ENCODE measurements around the gene ZNF750. TPM values are rescaled to one million over a fixed set of nuclear protein-coding genes. Genes with fewer than 3 reads are reported as not detected.

The ZNF750 gene
- total and polyA plus RNA-seq, 2 donors (not counting 3 experiments of a cell fraction or from before 2014, with no cell fraction given), result 0.15 to 0.80 TPM

GRCh38 chr17:82823004-82823403 lies 16.8 kb downstream of the ZNF750 start:
- dilution Hi-C loops (cut with MboI; ENCODE audit: extremely low pct_ligation_motif_present, low sequenced_read_pairs) (no loop called here), intact Hi-C loops (cut with micrococcal nuclease) (no loop called here)
- no peaks in the 10 kb centered on the region for H3K9me1 ChIP-seq (replicated peaks; ENCODE audit: control insufficient read depth, extremely low read depth, insufficient read depth, low read length)
- no peak for FAIRE-seq
- no TSS peak for BruUV-seq (replicated peaks)
- H3K4me1 ChIP-seq (ENCODE audit: control insufficient read depth, extremely low read depth, insufficient read depth, low read length), result no peaks in the 10 kb centered on the region
- H3K36me3 ChIP-seq (ENCODE audit: control insufficient read depth in 2 of 2, extremely low read depth in 1 of 2, insufficient read depth in 2 of 2, low read length in 2 of 2), result peaks cover 0 to 2% of the 10 kb centered on the region in 2 experiments
- H3K4me2 ChIP-seq (ENCODE audit: insufficient read depth, low read length), result no peak overlapping the region
- no peak overlapping the region for H3K27ac ChIP-seq (ENCODE audit: insufficient read depth, low read depth, low read length)
- H3K9me3 ChIP-seq (replicated peaks; ENCODE audit: control insufficient read depth, insufficient read depth, low read length), result no peaks in the 10 kb centered on the region
- H2AFZ ChIP-seq (ENCODE audit: low read depth, low read length), result no peak overlapping the region
- H4K20me1 ChIP-seq (replicated peaks; ENCODE audit: control insufficient read depth, extremely low read depth, insufficient read depth, low read length), result no peaks in the 10 kb centered on the region
- no peak overlapping the region for H3K4me3 ChIP-seq (replicated peaks in 1 of 3; ENCODE audit: insufficient read depth in 1 of 3, low read depth in 1 of 3, low read length in 3 of 3)
- no peak for DNase-seq (ENCODE audit: low read depth, low spot score)
- H3K9ac ChIP-seq (replicated peaks; ENCODE audit: extremely low read depth, insufficient read depth, low read length), result no peak overlapping the region
- ChIA-PET CTCF (interaction anchor here (0.7 kb wide), 1 partner anchor 41 kb away, joined by 3 read pairs; no protein-coding TSS in a partner anchor), POLR2A (no interaction called here)
- no peaks in the 10 kb centered on the region for H3K27me3 ChIP-seq (ENCODE audit: control insufficient read depth in 2 of 2, insufficient read depth in 2 of 2, low read length in 2 of 2)
- no peaks in the 10 kb centered on the region for H3K79me2 ChIP-seq (ENCODE audit: control insufficient read depth, insufficient read depth, low read length)
- TF ChIP-seq CTCF (IDR thresholded peaks at IDR 0.05; ENCODE audit: extremely low read depth in 1 of 2, insufficient read depth in 1 of 2, low read depth in 1 of 2, low read length in 2 of 2) (peak; percentile 17 to 22), GATA2 (IDR thresholded peaks at IDR 0.05; ENCODE audit: insufficient read depth, insufficient read length, low read depth, low read length) (no peak)

GRCh38 chr17:82822281-82822680 lies 17.5 kb downstream of the ZNF750 start:
- POLR2A ChIA-PET, result no interaction called here
- no peaks in the 10 kb centered on the region for H4K20me1 ChIP-seq (replicated peaks; ENCODE audit: control insufficient read depth, extremely low read depth, insufficient read depth, low read length)

More at GRCh38 chr17:82822281-82822680, 17.5 kb downstream of the ZNF750 start:
- H3K4me1 ChIP-seq (ENCODE audit: control insufficient read depth, extremely low read depth, insufficient read depth, low read length), result no peaks in the 10 kb centered on the region
- no peaks in the 10 kb centered on the region for H3K79me2 ChIP-seq (ENCODE audit: control insufficient read depth, insufficient read depth, low read length)
- no peak overlapping the region for H3K9ac ChIP-seq (replicated peaks; ENCODE audit: extremely low read depth, insufficient read depth, low read length)
- dilution Hi-C loops (cut with MboI; ENCODE audit: extremely low pct_ligation_motif_present, low sequenced_read_pairs) (no loop called here), intact Hi-C loops (cut with micrococcal nuclease) (no loop called here)
- no peak overlapping the region for H3K4me2 ChIP-seq (ENCODE audit: insufficient read depth, low read length)
- no TSS peak for BruUV-seq (replicated peaks)
- no peaks in the 10 kb centered on the region for H3K27me3 ChIP-seq (ENCODE audit: control insufficient read depth in 2 of 2, insufficient read depth in 2 of 2, low read length in 2 of 2)
- no peak overlapping the region for H3K4me3 ChIP-seq (replicated peaks in 1 of 3; ENCODE audit: insufficient read depth in 1 of 3, low read depth in 1 of 3, low read length in 3 of 3)
- H3K36me3 ChIP-seq (ENCODE audit: control insufficient read depth in 2 of 2, extremely low read depth in 1 of 2, insufficient read depth in 2 of 2, low read length in 2 of 2), result peaks cover 0 to under 1% of the 10 kb centered on the region in 2 experiments
- H3K9me1 ChIP-seq (replicated peaks; ENCODE audit: control insufficient read depth, extremely low read depth, insufficient read depth, low read length), result no peaks in the 10 kb centered on the region
- no peak overlapping the region for H3K27ac ChIP-seq (ENCODE audit: insufficient read depth, low read depth, low read length)
- CTCF ChIA-PET, result no interaction called here
- H3K9me3 ChIP-seq (replicated peaks; ENCODE audit: control insufficient read depth, insufficient read depth, low read length), result no peaks in the 10 kb centered on the region
- DNase-seq (ENCODE audit: low read depth, low spot score) (no peak), FAIRE-seq (no peak)
- TF ChIP-seq MAX (IDR thresholded peaks at IDR 0.05; ENCODE audit: insufficient read depth, insufficient read length) (no peak), EZH2 (IDR thresholded peaks at IDR 0.05; ENCODE audit: borderline replicate concordance, low read depth, low read length, severe bottlenecking) (no peak), POLR2AphosphoS5 (IDR thresholded peaks at IDR 0.05; ENCODE audit: insufficient read depth, low read depth, low read length) (no peak), MYC (IDR thresholded peaks at IDR 0.05; ENCODE audit: low read depth, low read length) (no peak), JUN (IDR thresholded peaks at IDR 0.05; ENCODE audit: borderline replicate concordance, insufficient read depth, insufficient read length, low read depth) (no peak), GATA2 (IDR thresholded peaks at IDR 0.05; ENCODE audit: insufficient read depth, insufficient read length, low read depth, low read length) (no peak), POLR2A (IDR thresholded peaks at IDR 0.05; ENCODE audit: low read depth, low read length) (no peak), FOS (IDR thresholded peaks at IDR 0.05; ENCODE audit: borderline replicate concordance, insufficient read depth, low read length) (no peak), CTCF (IDR thresholded peaks at IDR 0.05; ENCODE audit: extremely low read depth in 1 of 2, insufficient read depth in 1 of 2, low read depth in 1 of 2, low read length in 2 of 2) (no peak)
- H2AFZ ChIP-seq (ENCODE audit: low read depth, low read length), result no peak overlapping the region
